AG04450 (cell line): ENCODE measurements around the gene PLPP7. TPM values are rescaled to one million over a fixed set of nuclear protein-coding genes. Genes with fewer than 3 reads are reported as not detected.

Experiments used
- CTCF ChIA-PET: fragments of 300-600, 350-600 bp; formaldehyde crosslinking; extraction: SDS; loops from one replicate; lab custom pipeline; 2022; ENCODE audit warnings: antibody characterized with exemption, inconsistent platforms; lab: Charles Lee
- POLR2A ChIA-PET: fragments of 350-600 bp; formaldehyde crosslinking; extraction: SDS; loops from one replicate; lab custom pipeline; 2021; ENCODE audit warnings: antibody characterized with exemption, inconsistent platforms; lab: Yijun Ruan, JAX
- DNase-seq: peaks from one replicate; pipeline ENCODE4 v3.0.0-alpha.2; 2011; ENCODE audit warnings: low read depth, low spot score
- H3K27ac ChIP-seq: one replicate; pipeline ENCODE4 v1.5.1; 2012; ENCODE audit warnings: low read depth, low read length, control low read depth
- H3K27me3 ChIP-seq: one replicate; pipeline ENCODE4 v1.6.0; 2012; ENCODE audit warnings: low read length; ENCODE audit not compliant: control insufficient read depth, insufficient read depth
- H3K4me3 ChIP-seq: 2 replicates; pipeline ENCODE4 v1.5.1; 2011; ENCODE audit warnings: mild to moderate bottlenecking, low read depth, low read length, control low read depth
- H3K9me3 ChIP-seq: 2 replicates; pipeline ENCODE4 v1.5.1; 2012; ENCODE audit warnings: low read length; ENCODE audit not compliant: control insufficient read depth, insufficient read depth
- polyA plus RNA-seq: library from polyadenylated mRNA; depleted of rRNA; stranded (reverse); fragments of >200 nt; gene quantifications from 2 replicates; pipeline ENCODE4 v1.2.3, GENCODE V29; 2011
- TF ChIP-seq, protein P1 (sequence below): IDR thresholded peaks from 2 replicates; pipeline ENCODE4 v1.5.1; 2011; ENCODE audit warnings: low read depth, low read length, control low read depth, inconsistent platforms

PLPP7 gene
- polyA plus RNA-seq, 1 experiment = 0.57 TPM

DNA sequence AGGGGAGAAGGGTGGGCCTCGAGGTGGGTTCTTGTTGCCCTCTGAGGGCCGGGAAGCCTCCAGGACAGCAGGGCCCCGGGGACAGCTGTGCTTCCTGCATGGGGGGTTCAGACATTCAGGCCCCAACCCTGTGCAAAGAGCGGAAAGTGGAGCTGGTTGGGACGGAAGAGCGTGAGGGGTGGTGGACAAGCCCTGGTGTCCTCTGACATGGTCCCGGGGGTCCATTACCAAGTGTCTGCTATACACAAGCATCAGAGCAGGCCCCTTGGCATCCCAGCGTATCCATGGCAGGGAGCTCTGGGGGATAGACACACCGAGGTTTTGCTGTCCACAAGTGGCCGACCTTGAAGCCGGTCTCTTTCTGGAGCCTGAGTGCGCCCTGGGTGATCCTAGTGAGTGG is 9.3 kb downstream of the PLPP7 start:
- H3K27me3 ChIP-seq = peaks cover 7% of the 10 kb centered on the region
- TF ChIP-seq, protein P1, sequence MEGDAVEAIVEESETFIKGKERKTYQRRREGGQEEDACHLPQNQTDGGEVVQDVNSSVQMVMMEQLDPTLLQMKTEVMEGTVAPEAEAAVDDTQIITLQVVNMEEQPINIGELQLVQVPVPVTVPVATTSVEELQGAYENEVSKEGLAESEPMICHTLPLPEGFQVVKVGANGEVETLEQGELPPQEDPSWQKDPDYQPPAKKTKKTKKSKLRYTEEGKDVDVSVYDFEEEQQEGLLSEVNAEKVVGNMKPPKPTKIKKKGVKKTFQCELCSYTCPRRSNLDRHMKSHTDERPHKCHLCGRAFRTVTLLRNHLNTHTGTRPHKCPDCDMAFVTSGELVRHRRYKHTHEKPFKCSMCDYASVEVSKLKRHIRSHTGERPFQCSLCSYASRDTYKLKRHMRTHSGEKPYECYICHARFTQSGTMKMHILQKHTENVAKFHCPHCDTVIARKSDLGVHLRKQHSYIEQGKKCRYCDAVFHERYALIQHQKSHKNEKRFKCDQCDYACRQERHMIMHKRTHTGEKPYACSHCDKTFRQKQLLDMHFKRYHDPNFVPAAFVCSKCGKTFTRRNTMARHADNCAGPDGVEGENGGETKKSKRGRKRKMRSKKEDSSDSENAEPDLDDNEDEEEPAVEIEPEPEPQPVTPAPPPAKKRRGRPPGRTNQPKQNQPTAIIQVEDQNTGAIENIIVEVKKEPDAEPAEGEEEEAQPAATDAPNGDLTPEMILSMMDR = no peak
- H3K9me3 ChIP-seq = no peaks in the 10 kb centered on the region; the same call in 1 of the 2 replicates
- DNase-seq = no peak
- no peak overlapping the region for H3K4me3 ChIP-seq
- ChIA-PET CTCF (no interaction called here), POLR2A (no interaction called here)
- no peak overlapping the region for H3K27ac ChIP-seq

DNA sequence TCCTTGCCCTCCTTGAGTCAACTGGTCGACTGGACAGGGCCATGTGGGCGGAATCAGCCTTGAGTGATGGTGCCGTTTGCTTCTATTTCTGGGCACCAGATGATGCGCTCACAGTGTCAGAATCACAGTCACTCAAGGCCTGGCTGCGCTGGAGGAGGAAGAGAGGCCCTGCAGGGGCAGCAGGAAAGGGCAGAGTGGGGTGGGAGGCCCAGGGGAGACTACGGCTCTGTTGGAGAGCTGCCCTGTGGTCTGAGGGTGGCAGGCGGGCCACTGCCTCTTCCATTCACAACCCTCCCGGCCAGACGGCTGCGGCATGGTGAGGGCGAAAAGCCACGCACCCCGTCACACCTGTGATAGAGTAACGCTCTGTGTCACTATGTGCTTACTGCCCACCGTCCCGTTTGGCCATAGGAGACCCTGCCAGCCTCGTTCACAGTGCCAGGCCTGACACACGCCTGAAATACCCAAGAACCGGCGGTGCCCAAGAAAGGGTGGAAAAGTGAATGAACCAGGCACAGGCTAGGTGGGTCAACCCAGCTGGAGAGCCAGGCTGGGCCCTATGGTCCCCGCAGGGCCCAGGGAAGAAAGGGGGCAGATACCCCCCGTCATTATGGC is 9.9 kb downstream of the PLPP7 start:
- Histone ChIP-seq H3K27me3 (peaks cover 7% of the 10 kb centered on the region), H3K9me3 (no peaks in the 10 kb centered on the region; the same call in 1 of the 2 replicates), H3K27ac (no peak overlapping the region), H3K4me3 (no peak overlapping the region)
- no peak for DNase-seq
- ChIA-PET CTCF (no interaction called here), POLR2A (no interaction called here)
- TF ChIP-seq, protein P1 = no peak

DNA sequence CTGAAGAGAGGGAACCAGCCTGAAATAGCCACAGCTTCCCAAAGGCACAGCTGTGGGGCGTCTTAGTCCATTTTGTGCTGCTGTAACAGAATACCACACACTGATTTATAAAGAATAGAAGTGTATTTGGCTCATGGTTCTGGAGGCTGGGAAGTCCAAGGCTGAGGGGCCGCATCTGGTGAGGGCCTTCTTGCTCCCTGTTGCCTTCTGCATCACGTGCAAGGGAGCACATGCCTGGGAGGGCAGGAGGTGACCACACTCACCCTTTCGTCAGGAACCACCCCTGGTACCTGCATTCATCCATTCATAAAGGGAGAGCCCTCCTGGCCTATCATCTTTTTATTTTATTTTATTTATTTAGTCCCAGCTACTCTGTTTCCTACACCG is 10.4 kb downstream of the PLPP7 start:
- TF ChIP-seq, protein P1 = no peak
- DNase-seq = no peak
- H3K27me3 ChIP-seq = peaks cover 7% of the 10 kb centered on the region
- no peaks in the 10 kb centered on the region; the same call in 1 of the 2 replicates for H3K9me3 ChIP-seq
- ChIA-PET POLR2A (no interaction called here), CTCF (no interaction called here)
- H3K27ac ChIP-seq = no peak overlapping the region
- no peak overlapping the region for H3K4me3 ChIP-seq

DNA sequence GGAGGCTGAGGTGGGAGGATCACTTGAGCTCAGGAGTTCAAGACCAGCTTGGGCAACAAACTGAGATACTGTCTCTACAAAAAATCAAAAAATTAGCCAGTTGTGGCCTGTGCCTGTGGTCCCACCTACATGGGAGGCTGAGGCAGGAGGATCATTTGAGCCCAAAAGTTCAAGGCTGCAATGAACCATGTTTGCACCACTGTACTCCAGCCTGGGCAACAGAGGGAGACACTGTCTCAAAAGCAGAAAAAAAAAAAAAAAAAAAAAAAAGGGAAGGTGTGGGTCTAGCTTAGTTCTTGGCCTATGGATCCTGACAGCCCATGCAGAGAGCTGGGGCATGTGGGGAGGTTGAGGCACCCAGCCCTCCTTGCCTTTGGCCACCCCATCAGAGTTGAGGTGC is 10.9 kb downstream of the PLPP7 start:
- no peak overlapping the region for H3K27ac ChIP-seq
- DNase-seq = no peak
- no peak overlapping the region for H3K4me3 ChIP-seq
- H3K9me3 ChIP-seq = no peaks in the 10 kb centered on the region; the same call in 1 of the 2 replicates
- H3K27me3 ChIP-seq = peaks cover 7% of the 10 kb centered on the region
- TF ChIP-seq, protein P1 = no peak
- CTCF ChIA-PET = no interaction called here
- POLR2A ChIA-PET = interaction anchor here (0.7 kb wide), 1 partner anchor 98 kb away, joined by 4 read pairs; no protein-coding TSS in a partner anchor

DNA sequence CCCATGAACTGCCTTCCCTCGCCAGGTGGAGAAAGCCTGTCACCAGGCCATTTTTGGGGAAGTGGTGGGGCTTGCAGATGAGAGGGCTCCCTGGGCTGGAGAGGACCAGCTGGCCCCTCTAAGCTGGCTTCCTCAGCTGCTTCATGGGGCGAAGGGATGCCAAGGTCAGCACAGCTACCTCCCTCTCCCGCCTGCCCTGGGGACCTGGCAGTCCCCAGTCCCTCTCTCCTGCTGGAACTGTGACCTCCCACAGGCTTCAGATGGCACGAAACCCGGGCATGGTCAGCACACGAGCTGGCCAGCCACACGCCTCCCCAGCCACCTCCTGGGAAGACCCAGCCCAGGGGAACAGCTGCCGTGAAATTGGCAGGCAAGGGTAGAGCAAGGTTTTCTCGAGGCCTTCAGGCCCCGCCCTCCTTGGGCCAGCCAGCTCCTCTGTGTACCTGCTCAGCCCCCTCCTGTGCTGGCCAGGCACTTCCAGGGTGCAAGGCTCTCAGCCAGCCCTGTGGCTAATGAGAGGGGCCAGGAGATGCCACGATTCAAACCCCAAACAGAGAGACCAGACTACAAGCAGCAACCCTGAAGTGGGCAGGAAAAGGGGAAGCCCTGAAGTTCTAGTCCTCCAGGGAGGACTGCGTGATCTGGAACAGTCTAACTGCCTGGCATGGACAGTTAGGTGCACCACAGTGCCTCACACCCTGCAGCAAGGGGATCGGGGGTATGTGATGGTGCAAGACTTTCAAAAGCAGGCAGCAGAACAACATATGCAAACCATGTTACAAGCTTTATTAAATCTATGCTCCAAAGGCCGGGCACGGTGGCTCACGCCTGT is 12.9 kb downstream of the PLPP7 start:
- POLR2A ChIA-PET = no interaction called here
- Histone ChIP-seq H3K9me3 (no peaks in the 10 kb centered on the region; the same call in 1 of the 2 replicates), H3K27ac (no peak overlapping the region), H3K4me3 (no peak overlapping the region), H3K27me3 (peaks cover 2% of the 10 kb centered on the region)
- DNase-seq = no peak
- CTCF ChIA-PET = no interaction called here
- TF ChIP-seq, protein P1 = no peak
